Osteocyte (in vitro differentiated cells): ENCODE measurements around the gene ITPR1. TPM values are rescaled to one million over a fixed set of nuclear protein-coding genes. Genes with fewer than 3 reads are reported as not detected.

Source experiments
- DNase-seq: peaks from one replicate; pipeline ENCODE4 v3.0.0; 2021; ENCODE audit warnings: mixed read lengths; ENCODE audit not compliant: unreplicated experiment; ENCODE audit errors: extremely low spot score
- H3K27ac Mint-ChIP-seq: one replicate; pipeline ENCODE4 v1.8.0; 2021; ENCODE audit warnings: mild to moderate bottlenecking, mixed read lengths; ENCODE audit not compliant: unreplicated experiment
- H3K27me3 Mint-ChIP-seq: one replicate; pipeline ENCODE4 v1.8.0; 2021; ENCODE audit warnings: mixed read lengths; ENCODE audit not compliant: unreplicated experiment
- H3K36me3 Mint-ChIP-seq: one replicate; pipeline ENCODE4 v1.8.0; 2021; ENCODE audit warnings: mixed read lengths; ENCODE audit not compliant: unreplicated experiment
- H3K4me1 Mint-ChIP-seq: one replicate; pipeline ENCODE4 v1.8.0; 2021; ENCODE audit warnings: mixed read lengths; ENCODE audit not compliant: unreplicated experiment
- H3K4me3 Mint-ChIP-seq: one replicate; pipeline ENCODE4 v1.8.0; 2021; ENCODE audit warnings: mild to moderate bottlenecking, moderate library complexity, mixed read lengths; ENCODE audit not compliant: unreplicated experiment
- H3K9me3 Mint-ChIP-seq: one replicate; pipeline ENCODE4 v1.8.0; 2021; ENCODE audit warnings: mixed read lengths; ENCODE audit not compliant: unreplicated experiment
- CTCF ChIP-seq: fragments of 200-600 bp; sonication (generic); IDR thresholded peaks from 2 replicates; pipeline ENCODE4 v1.5.0; 2021; ENCODE audit warnings: antibody characterized with exemption, mild to moderate bottlenecking, moderate library complexity
- total RNA-seq: library from RNA; stranded (reverse); gene quantifications from 2 replicates; pipeline ENCODE4 v1.2.1, GENCODE V29; 2021

The ITPR1 gene
- total RNA-seq, 1 donor from 2014 or later = 34.3 TPM

GRCh38 chr3:4778740-4779139, 285.6 kb downstream of the ITPR1 start:
- no peak for TF ChIP-seq CTCF
- Mint-ChIP-seq H3K27ac (no peak overlapping the region), H3K36me3 (peaks cover 9% of the 10 kb centered on the region), H3K4me1 (peaks cover 3% of the 10 kb centered on the region), H3K4me3 (no peak overlapping the region), H3K27me3 (no peaks in the 10 kb centered on the region), H3K9me3 (no peaks in the 10 kb centered on the region)
- DNase-seq = no peak

DNA sequence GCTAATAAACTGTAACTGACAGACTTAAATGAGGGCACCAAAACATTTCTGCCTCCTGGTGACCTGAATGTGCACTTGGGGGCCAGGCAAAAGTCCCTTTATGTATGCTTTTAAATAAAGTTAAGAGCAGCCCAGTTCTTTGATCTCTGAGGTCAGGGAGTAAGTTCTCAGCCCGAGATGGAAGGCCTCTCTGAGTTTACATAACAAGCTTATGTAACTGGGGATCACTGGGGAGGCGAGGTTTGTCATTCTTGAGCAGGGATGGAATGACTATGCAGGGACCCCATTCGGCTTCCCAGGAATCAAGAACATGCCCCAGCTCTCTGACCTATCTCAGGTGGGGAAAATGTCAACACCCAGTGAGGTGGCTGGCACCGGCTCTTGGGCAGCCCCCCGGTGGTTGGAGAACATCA, 287.4 kb downstream of the ITPR1 start:
- Mint-ChIP-seq H3K4me1 (peaks cover 3% of the 10 kb centered on the region), H3K9me3 (no peaks in the 10 kb centered on the region), H3K36me3 (peaks cover 16% of the 10 kb centered on the region), H3K27me3 (no peaks in the 10 kb centered on the region), H3K27ac (no peak overlapping the region), H3K4me3 (no peak overlapping the region)
- TF ChIP-seq CTCF = no peak
- no peak for DNase-seq

- no peak for TF ChIP-seq CTCF
- Mint-ChIP-seq H3K4me3 (no peak overlapping the region), H3K27ac (no peak overlapping the region), H3K9me3 (no peaks in the 10 kb centered on the region), H3K27me3 (no peaks in the 10 kb centered on the region), H3K36me3 (peaks cover 14% of the 10 kb centered on the region), H3K4me1 (peaks cover 1% of the 10 kb centered on the region)
- no peak for DNase-seq
Observed at GRCh38 chr3:4782095-4782494, 288.9 kb downstream of the ITPR1 start.

DNA sequence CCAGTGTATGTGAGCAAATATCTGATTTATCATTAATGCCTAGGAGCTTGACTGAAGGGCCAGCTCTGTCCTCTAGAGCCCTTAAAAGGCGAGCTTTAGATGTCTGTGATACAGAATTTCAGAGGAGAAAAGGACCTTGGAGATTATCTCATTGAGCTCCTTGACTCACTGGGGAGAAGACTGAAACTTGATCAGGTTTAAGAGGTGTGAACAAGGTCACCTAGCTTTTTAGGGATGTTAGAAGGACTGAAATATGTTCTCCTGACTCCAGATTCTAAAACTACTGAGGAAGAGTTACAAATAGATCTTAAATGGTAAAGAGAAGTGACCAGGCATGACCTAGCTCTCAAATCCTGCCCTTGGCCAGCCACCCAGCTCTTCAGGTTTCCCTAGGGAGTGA, 292.4 kb downstream of the ITPR1 start:
- H3K4me1 Mint-ChIP-seq = no peaks in the 10 kb centered on the region
- no peak overlapping the region for H3K27ac Mint-ChIP-seq
- no peak for DNase-seq
- no peaks in the 10 kb centered on the region for H3K27me3 Mint-ChIP-seq
- no peak for TF ChIP-seq CTCF
- H3K4me3 Mint-ChIP-seq = no peak overlapping the region
- no peaks in the 10 kb centered on the region for H3K9me3 Mint-ChIP-seq
- peaks cover 20% of the 10 kb centered on the region for H3K36me3 Mint-ChIP-seq

GRCh38 chr3:4786431-4786830, 293.3 kb downstream of the ITPR1 start:
- no peaks in the 10 kb centered on the region for H3K4me1 Mint-ChIP-seq
- TF ChIP-seq CTCF = no peak
- no peaks in the 10 kb centered on the region for H3K9me3 Mint-ChIP-seq
- H3K27ac Mint-ChIP-seq = no peak overlapping the region
- no peaks in the 10 kb centered on the region for H3K27me3 Mint-ChIP-seq
- H3K36me3 Mint-ChIP-seq = peaks cover 28% of the 10 kb centered on the region
- no peak overlapping the region for H3K4me3 Mint-ChIP-seq
- no peak for DNase-seq
